Hematopoietic multipotent progenitor cell treated with erythropoietin and hydrocortisone succinate and interleukin-3 and kit ligand, for 8 days (in vitro differentiated cells): ENCODE results near the gene TTC9.

Experiments
- DNase-seq: peaks from one replicate; pipeline ENCODE4 v3.0.0-alpha.2; 2015

TTC9 gene

DNA sequence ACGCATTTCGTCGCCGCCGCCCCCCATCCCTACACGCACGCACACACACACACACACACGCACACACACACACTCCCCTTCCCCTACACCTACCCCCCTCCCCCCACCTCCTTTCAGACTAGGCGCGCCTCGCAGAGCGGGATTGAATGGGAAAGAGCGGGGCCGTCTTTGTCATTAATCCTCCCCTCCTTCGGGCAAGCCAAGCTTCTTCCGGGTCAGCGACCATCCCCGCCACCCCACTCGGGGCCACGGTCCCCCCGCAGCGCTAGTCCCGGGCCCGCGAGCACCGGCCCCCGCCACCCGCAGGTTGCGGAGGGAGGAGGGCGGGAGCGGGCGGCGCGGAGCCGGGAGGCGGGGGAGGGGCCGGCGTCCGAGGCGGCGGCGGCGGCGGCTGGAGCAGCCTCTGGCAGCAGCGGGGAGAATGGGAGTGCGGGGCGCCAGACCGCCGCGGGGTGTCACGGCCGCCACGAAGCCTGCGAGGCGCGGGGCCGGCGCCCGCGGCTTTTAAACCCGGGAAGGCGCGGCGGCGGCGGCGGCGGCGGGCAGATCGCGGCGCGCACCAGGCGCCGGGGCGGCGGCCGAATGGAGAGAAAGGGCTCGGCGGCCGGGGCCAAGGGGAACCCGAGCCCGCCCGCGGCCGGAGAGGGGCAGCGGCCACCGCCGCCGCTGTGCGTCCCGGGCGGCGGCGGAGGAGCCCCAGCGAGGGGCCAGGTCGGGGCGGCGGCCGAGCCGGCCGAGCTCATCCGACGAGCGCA is at the start of gene TTC9:
Gene TTC9 (plus strand): TSS at position 369 of the 755 bp plus-strand sequence. CDS start 214 bp downstream, at position 583.
- DNase-seq, result no peak

DNA sequence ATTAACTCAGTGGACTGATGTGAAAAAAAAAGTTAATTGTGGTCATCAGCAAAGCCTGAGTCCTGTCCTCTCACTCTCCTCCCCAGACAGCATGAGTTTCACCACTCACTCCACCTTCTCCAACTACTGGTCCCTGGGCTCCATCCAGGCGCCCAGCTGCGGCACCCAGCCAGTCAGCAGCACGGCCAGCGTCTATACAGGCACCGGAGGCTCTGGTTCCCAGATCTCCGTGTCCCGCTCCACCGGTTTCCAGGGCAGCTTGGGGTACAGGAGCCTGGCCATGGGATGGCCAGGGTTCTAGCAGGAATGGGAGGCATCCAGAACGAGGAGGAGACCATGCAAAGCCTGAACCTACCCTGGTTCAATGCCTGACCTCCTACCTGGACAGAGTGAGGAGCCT is 47.3 kb upstream of the TTC9 start:
- no peak for DNase-seq

DNA sequence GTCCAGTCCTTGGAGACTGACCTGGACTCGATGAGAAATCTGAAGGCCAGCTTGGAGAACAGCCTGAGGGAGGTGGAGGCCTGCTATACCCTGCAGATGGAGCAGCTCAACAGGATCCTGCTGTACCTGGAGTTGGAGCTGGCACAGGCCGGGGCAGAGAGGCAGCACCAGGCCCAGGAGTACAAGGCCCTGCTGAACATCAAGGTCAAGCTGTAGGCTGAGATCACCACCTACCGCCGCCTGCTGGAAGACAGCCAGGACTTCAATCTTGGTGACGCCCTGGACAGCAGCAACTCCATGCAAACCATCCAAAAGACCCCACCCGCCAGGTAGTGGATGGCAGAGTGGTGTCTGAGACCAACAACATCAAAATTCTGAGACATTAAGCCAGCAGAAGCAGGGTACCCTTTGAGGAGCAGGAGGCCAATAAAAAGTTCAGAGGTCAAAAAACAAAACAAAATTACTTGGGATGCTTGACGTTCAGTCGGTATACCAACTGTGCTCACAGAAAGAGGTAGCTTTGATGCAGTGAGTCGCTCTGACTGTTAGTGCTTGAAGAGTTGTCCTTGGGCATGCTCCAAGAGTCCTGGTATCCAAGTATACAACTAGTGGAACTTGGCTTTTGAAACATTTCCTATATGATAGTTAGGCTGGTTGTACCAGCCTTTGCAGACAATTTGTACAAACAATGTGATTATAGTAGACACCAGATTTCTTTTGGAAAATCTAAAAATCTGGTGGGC is 46.1 kb upstream of the TTC9 start:
- no peak for DNase-seq

DNA sequence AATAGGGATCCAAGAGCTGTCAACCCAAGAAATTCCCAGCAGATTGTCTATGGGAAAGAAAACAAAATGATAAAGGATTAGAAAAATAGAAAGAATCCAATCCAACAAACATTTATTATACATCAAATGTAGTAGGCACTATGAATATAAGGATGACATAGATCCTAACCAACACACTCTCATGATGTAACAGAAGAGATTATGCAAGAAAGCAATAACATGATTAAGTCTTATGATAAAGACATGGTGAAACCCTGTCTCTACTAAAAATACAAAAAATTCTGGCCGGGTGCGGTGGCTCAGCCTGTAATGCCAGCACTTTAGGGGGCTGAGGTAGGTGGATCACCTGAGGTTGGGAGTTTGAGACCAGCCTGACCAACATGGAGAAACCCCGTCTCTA is 44.0 kb upstream of the TTC9 start:
- DNase-seq, result no peak

DNA sequence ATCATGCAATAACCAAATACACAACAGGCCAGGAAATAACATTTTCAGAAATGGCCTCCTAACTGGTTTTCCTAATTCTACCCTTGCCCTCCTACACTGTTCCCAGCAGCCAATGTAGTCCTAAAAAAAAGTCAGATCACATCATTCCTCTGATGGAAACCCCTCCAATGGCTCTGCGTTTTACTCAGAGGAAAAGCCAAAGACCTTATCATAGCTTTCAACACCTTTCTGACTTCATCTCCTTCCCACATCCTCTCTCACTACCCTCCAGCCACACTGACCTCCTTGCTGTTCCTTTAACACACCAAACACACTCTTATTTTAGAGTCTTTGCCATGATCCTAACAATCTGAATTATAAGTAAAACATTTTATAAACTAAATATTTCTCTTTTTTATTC is 42.4 kb upstream of the TTC9 start:
- DNase-seq, result no peak

DNA sequence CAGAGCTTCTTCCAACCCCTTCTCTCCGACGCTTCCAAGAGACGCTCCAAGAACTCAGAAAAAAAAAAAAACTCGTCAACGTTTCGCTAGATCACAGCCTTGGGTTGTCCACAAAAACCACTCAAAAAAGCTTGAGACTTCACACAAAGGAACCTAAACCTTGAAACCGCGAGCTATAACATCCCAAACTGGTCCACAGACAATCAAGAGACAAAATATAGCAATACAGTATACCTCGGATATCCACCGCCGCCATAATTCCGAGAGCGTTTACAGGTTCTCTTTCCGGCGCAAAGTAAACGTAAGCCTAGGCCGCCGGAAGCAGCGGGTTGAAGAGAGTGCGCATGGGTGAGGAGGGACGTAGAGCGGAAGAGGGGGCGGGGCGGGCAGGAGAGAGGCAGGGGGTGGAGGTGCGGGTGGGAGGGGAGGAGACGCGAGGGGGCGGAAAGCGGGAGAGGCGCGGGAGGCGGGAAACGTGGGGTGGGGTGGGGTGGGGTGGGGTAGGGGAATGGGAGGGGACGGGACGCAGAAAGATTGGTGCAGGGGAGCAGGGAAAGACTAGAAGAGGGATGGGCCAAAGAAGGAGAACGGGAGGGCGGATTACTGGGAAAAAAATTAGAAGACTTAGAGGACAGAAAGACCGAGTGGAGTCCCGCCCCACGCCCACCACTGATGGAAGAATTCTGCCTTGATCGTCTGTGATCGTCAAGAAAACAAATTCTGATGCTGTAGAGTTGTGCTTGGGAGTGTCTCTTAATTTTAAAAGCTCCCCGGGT is 41.1 kb upstream of the TTC9 start, which contains the start of gene MED6:
Gene MED6 (minus strand): TSS at position 274 of the 776 bp plus-strand sequence. CDS start 18 bp downstream, at position 256.
- peak; percentile 95 for DNase-seq

DNA sequence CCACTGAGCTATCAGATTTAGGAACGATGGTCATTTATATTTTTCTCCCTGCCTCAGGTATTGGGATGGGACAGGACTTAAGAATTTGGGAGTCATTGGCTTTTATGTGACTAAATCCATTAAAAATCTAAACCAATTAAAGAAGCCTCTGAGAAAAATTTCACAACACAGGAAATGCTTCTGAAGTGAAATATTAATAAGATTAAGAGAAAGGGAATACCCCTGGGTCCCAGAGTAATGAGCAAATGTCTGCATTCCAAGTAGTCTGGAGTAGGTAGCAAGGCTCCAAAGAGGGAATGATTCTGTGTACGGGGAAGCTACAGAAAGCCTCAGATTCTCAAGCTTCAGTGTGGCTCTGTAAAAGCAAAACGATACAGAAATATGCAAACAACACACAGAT is 40.6 kb upstream of the TTC9 start:
- no peak for DNase-seq

DNA sequence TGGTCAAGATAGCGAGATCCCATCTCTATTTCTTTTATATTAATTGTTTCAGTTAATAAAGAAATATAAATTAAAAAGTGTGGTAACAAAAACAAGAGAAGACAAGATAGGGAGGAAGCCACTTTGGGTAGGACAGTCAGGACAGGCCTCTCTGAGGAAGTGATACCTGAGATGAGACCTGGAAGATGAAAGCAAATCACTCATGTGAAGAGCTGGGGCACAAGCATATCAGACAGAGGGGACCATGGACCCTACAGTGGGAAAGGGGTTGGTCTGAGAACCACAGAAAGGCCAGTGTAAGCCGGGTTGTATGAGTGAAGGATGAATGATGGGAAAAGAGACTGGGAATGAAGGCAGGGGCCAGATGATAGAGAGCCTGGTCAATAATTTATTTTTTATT is 39.5 kb upstream of the TTC9 start:
- DNase-seq, result no peak

DNA sequence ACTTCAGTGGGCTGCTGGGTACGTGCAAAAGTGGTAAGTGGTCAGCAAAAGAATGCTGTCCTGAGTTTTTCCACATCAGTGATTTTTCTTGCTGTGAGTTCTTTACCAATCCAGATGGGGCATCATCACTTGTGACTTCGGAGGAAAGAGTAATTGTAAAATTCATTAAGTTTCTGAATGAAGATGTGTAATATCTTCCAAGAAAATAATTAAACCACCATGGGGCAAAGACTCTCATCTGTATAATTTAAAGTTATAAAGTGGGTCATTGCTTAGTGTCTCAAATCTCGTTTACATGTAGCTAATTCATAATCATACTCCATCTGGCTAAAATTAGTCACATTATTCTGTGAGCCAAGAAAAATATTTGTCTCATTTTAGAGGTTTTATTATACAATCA is 30.5 kb upstream of the TTC9 start:
- no peak for DNase-seq

DNA sequence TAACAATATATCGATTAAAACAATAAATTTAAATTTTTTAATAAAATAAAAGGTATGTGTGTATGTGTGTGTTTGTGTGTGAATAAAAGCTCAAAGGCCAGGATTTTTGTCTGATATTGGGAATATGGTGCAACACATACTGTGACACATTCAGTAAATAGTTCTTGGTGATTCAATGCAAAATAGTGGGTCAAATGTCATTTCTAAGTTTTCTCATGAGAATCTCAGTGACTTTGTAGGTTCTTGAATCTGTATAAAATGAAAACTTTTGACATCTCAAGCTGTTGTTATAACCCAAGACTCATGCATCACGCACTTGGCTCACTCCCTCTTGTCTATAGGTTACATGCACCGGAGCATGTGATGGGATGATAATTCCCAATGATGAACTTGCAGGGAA is 25.1 kb upstream of the TTC9 start:
- DNase-seq, result no peak

DNA sequence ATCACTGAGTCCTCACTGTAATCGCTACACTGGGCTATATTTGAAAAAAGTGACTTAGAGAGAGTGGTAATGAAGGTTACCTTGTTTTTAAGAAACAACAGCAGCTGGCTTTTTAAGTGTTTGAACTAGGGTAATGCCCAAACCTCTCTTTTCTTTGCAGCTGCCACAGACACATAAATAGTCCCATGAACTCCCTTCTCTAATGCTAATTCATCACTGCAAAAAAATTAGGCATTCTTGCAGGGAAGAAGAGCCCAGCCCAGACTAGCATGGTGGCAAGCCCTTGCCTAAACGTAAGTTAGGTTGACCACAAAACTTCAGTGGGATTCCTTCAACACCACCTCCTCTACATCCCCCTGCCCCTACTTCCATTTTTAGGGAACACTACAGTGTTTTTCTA is 23.4 kb upstream of the TTC9 start:
- DNase-seq, result no peak

DNA sequence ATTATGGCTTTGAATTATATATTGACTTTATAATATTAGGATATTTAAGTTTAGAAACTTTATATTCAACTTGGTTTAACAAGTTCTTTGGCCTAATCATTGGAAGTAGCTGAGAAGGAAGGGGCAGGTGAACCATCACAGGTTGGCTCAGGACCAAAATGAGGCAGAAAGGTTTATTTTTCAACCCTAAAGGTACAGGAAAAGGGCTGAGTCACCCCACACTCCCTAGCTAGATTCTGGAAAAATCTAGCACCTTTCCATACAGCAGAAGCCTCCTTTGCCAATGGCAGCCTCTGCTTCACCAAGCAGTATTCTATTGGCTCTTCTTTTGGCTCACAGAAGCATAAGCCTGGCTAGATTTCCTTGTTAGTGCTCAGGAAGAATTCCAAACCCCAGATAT is 22.0 kb upstream of the TTC9 start:
- DNase-seq, result no peak

DNA sequence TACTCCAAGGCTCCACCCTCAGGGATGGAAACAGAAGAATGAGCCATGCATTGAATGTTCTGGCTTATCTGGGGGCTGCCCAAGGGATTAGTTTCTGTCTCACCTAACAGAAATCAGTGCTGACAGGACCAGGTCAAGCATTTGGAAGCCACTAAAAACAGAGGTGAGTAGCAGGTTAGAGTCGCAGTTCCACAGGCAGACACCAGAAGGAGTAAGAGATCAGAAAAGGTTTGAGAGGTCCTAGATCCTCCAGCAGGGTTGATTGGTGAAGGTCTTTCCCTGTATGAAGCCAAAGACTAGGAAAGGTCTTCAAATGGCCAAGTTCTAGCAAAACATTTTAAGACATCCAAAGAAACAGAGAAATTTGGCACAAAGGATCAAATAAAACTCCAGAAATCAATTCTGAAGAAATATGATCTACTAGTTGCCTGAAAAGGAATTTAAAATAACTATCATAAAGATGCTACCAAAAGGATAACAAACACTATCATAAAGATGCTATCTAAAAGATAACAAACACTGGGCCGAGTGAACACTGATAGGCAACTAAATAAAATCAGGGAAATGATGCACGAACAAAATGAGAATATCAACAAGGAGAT is 19.5 kb upstream of the TTC9 start:
- peak; percentile 34 for DNase-seq

DNA sequence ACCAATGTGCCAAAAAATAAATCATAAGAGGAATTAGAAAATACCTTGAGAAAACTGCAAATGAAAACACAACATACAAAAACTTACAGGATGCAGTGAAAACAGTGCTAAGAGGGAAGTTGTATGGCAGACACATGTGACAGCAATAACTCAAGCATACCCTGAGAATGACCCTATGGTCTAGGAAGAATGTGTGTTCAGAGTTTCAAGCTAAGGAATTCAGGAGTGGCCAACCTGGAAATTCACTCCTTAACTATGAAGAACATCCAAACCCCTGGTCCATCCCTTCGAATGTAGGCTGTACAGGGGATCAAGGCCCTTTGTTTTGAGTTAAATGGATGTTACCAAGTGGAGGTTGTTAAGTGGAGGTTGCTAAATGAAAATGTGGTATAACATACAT is 16.7 kb upstream of the TTC9 start:
- no peak for DNase-seq

DNA sequence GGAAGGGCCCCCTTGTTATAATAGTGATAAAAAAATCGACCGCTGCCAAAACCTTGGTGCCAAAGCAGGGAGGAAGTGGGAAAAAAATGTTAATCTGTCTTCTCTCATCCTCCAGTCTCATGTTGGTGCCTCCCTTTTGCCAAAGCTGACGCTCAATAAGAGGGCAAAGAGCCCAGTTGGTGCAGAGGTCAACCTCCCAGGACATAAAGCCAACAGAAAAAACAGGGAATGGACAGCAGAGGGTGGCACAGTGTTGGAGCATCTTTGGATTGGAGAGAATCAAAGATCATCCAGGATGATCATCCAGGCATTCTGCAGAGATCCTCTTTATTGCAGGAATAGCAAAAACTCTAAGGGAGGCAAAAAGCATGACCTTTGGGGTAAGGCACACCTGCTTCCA is 9.8 kb upstream of the TTC9 start:
- DNase-seq, result no peak

DNA sequence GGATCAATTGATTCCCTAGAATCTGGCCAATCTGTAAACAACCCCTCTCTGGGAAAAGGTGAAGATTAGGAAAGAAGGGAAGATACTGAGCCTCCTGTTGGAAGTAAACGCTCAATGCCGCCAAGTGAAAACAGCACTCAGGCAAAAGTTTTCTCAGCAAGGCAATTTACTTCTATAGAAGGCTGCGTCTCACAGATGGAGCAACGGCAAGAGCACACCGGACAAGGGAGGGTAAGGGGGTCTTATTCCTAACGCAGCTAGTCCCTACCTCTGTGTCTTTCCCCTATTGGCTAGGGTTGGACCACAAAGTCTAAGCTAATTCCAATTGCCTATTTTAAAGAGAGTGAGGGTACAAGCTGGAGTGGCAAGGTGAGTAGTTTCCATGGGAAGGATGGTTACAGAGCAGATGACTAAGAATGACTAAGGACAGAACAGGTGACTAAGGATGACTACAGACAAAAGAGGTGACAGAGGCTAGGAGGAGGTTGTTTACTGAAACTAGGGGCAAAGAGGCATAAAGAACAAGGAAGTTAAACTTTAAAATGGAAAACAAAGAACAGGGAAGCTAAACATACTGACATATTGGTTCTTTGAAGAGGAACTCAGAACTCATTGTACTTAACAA is 5.6 kb upstream of the TTC9 start:
- no peak for DNase-seq

DNA sequence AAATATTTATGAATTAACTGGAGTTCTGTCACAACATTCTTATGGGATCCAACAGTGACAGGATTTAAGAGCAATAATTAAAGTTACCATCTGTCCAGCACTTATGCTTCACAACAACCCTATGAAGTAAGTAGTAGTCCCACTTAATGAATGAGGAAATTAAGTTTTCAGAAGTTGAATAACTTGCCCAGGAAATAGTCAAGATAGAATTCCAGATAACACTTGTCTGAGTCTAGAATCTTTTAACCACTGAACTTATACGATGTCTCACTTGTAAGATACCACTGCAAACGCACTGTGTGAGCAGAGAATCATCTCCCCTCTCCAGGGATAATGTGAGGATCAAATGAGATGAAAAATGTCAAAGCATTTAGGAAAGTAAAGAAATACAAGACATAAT is 3.3 kb upstream of the TTC9 start:
- no peak for DNase-seq

DNA sequence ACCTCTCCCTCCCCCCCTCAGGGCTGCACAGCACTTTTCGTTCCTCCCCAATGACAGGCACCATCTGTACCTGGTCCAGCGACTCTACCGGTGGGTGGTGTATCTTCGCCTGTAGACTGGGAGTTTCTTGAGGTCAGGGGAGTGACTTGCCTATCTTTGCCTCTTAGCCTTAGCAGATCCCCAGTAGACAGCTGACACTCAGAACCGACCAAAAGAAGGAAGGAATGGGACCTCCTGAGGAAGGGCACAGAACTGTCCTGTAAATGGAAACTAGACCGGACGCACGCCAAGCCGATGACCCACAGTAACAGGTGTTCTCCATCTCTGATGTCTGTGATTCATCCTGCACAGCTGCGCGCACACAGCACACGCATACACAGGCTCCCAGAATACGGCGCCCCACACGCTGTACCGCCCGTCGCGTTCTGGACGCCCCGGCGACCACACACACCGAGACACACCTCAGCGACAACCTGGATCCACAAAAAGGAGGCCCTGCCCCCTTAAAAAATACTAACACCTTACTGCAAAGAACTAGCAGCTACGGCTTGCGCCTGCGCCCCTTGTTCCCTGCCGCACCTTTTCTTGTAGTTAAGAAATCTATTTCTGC is 673 bp upstream of the TTC9 start:
- no peak for DNase-seq

DNA sequence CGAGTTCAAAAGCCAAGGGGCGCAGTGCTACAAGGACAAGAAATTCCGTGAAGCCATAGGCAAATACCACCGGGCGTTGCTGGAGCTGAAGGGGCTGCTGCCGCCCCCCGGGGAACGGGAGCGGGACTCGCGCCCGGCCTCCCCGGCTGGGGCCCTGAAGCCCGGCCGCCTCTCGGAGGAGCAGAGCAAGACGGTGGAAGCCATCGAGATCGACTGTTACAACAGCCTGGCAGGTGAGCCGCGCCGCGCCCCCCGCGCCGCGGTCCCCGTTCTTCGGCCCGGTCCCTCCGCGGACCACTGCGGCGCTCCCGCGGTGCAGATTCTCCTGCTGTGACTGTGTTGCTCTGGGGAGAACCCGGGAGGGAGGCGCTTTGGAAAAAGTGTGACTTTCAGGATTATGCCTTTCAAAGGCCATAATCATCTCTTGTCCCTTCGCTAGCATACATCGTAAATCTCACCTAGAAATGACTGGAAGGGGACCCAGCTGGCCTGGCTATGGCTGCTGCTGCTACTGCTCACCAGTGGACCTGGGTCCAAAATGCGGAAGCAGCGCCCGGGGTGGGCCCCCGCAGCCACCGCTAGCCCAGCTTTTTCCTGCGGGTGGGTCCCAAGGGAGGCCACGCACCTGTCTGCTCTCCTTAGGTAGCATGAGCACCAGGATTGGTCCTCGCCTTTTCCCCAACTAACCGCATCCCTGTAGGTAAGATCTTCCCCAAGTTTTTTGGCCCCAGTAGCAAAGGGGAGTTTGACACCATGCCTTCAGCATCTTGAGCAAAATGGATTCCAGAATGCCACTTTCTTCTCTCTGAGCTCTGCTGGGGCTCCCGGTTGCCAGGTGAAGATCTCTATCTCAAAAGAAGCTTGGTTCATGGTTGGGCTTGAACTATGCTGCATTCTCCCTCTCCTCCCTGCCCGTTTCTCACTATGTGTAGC is 853 bp downstream of the TTC9 start:
- DNase-seq, result no peak

DNA sequence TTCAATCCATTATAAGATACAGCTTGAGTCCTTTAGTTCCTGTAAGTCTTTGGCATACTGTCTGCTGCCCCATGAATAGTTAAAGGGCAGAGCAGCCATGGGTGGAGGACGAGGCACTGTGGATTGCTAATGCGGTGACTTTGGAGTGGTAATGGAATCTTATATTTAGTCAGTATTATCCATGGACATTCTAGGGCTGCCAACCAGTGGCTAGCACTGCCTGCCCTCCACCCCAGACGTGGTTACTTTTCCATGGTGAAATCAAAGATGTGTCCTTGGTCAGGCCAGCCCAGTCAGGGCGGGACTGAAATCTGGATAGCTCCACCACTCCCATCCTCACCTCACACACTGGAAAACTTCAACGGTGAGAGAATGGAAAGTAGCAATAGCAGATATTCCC is 2.3 kb downstream of the TTC9 start:
- no peak for DNase-seq

DNA sequence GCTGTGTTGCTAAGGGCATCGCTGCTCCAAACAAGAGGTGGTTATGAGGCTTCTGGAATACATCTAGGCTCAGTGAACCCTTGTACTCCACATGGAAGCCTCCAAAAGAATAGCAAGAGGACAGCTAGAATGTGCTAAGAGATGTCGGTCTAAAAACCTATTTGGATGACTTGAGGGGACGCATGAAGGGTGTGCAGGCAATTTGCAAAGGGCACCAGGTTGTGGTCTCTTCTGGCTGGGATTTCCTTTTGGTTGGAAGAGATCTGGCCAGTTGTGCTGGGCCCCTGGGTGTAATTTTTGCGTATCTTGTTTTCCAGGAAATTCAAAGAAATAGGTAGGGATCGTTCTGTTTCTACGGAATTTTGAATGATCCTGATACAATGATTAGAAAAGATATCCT is 4.2 kb downstream of the TTC9 start:
- no peak for DNase-seq
